GM10248 (cell line): ENCODE measurements around the gene ST3GAL3.
"Not testable (repeated sequence)": the region's sequence is repeated elsewhere in the genome, so short reads cannot be mapped to it uniquely, and the experiment has no call there.

Source experiments
- CTCF ChIA-PET: fragments of 300-600 bp; sonication (Branson Sonifier 250); formaldehyde crosslinking; extraction: SDS; loops from one replicate; lab custom pipeline; 2021; ENCODE audit warnings: antibody characterized with exemption; lab: Yijun Ruan, JAX
- POLR2A ChIA-PET: fragments of 350-650 bp; sonication (Branson Sonifier 250); formaldehyde crosslinking; extraction: SDS; loops from one replicate; lab custom pipeline; 2020; ENCODE audit warnings: antibody characterized with exemption; lab: Yijun Ruan, JAX
- DNase-seq: peaks from one replicate; pipeline ENCODE4 v3.0.0; 2012; ENCODE audit errors: extremely low spot score
- CTCF ChIP-seq: IDR thresholded peaks from 2 replicates; pipeline ENCODE4 v1.5.1; 2012; ENCODE audit warnings: mild to moderate bottlenecking, low read depth; ENCODE audit errors: extremely low read depth, missing control alignments, control extremely low read depth

The ST3GAL3 gene

GRCh38 chr1:43773821-43774220 lies 66.5 kb downstream of the ST3GAL3 start:
- ChIA-PET POLR2A (no interaction called here), CTCF (interaction anchor here (1.3 to 13.4 kb wide), 4 partner anchors 9 to 163 kb away, joined by 4 to 526 read pairs (median 13); partner anchors contain the start of gene ARTN)
- no peak for DNase-seq
- TF ChIP-seq CTCF = no peak

- ChIA-PET CTCF (interaction anchor here (1.2 to 13.4 kb wide), 5 partner anchors 8 to 162 kb away, joined by 4 to 526 read pairs (median 9); partner anchors contain the start of gene ARTN), POLR2A (no interaction called here)
- no peak for DNase-seq
- TF ChIP-seq CTCF = no peak
Observed at GRCh38 chr1:43774359-43774758, 67.0 kb downstream of the ST3GAL3 start.

GRCh38 chr1:43776043-43776761 lies 68.9 kb downstream of the ST3GAL3 start:
- TF ChIP-seq CTCF = no peak
- no peak for DNase-seq
- ChIA-PET POLR2A (no interaction called here), CTCF (interaction anchor here (1.5 kb wide), 1 partner anchor 12 kb away, joined by 6 read pairs; no protein-coding TSS in a partner anchor)

- POLR2A ChIA-PET, DNase-seq: not testable (repeated sequence)
- CTCF ChIA-PET = interaction anchor here (0.9 kb wide), 1 partner anchor 14 kb away, joined by 4 read pairs; no protein-coding TSS in a partner anchor
Observed at GRCh38 chr1:43777916-43778315, 70.6 kb downstream of the ST3GAL3 start.

GRCh38 chr1:43779266-43779665 lies 71.9 kb downstream of the ST3GAL3 start:
- DNase-seq = no peak
- CTCF ChIA-PET = no interaction called here
- no peak for TF ChIP-seq CTCF
- POLR2A ChIA-PET = no interaction called here

GRCh38 chr1:43779805-43780403 lies 72.6 kb downstream of the ST3GAL3 start:
- ChIA-PET POLR2A (no interaction called here), CTCF (no interaction called here)
- TF ChIP-seq CTCF = no peak
- no peak for DNase-seq

GRCh38 chr1:43781574-43781973 lies 74.2 kb downstream of the ST3GAL3 start:
- CTCF ChIA-PET = interaction anchor here (1.3 to 2.1 kb wide), 3 partner anchors 11 to 153 kb away, joined by 3 to 7 read pairs (median 4); no protein-coding TSS in a partner anchor
- no peak for TF ChIP-seq CTCF
- POLR2A ChIA-PET = no interaction called here
- no peak for DNase-seq
